HepG2 (cell line): ENCODE data around the gene PEPD. TPM values are rescaled to one million over a fixed set of nuclear protein-coding genes. Genes with fewer than 3 reads are reported as not detected.

Source experiments
- EED ChIP-seq: sonication (generic); formaldehyde crosslinking; IDR thresholded peaks from 2 replicates; pipeline ENCODE4 v1.5.0; 2020; ENCODE audit warnings: mild to moderate bottlenecking, missing genetic modification reagents
- FLYWCH1 ChIP-seq: sonication (generic); formaldehyde crosslinking; IDR thresholded peaks from 2 replicates; pipeline ENCODE4 v1.8.1; 2023; ENCODE audit warnings: mild to moderate bottlenecking, missing genetic modification reagents
- KDM6A ChIP-seq: IDR thresholded peaks from 2 replicates; pipeline ENCODE4 v1.6.1; 2016; ENCODE audit warnings: low read depth
- SRSF1 ChIP-seq: fragments of 200-400 bp; formaldehyde crosslinking; optimal IDR thresholded peaks from 2 replicates; pipeline ENCODE3; 2017; ENCODE audit warnings: mild to moderate bottlenecking, low read depth, low read length, moderate library complexity
- ZMAT3 ChIP-seq: sonication (generic); formaldehyde crosslinking; conservative IDR thresholded peaks from 2 replicates; pipeline ENCODE4 v1.7.0; 2021; ENCODE audit warnings: missing genetic modification reagents
- ZNF264 ChIP-seq: sonication (generic); formaldehyde crosslinking; IDR thresholded peaks from 2 replicates; pipeline ENCODE4 v1.4.0; 2020; ENCODE audit warnings: missing genetic modification reagents
- ZNF816 ChIP-seq: sonication (generic); formaldehyde crosslinking; IDR thresholded peaks from 2 replicates; pipeline ENCODE4 v1.8.0; 2022; ENCODE audit warnings: missing genetic modification reagents, mild to moderate bottlenecking, borderline replicate concordance
- polyA plus RNA-seq, 8 experiments: library from polyadenylated mRNA; depleted of rRNA in 3 of 8; stranded (reverse) in 7 of 8; unstranded in 1 of 8; fragments of >200 nt; fragmentation: Illumina TruSeq in 4 of 8; extraction: Trizol in 4 of 8; gene quantifications; 2 replicates each; pipeline versions ENCODE4 v1.2.1 to v1.2.3, GENCODE V29; 2011 to 2016; ENCODE audit warnings: low read depth in 4 of 8, missing spikeins in 1 of 8, mixed read lengths in 1 of 8; ENCODE audit not compliant: insufficient read depth in 1 of 8
- total RNA-seq, 5 experiments: library from RNA; depleted of rRNA; stranded (reverse); fragments of >200 nt; fragmentation: Illumina TruSeq; extraction: Trizol; gene quantifications; 2 replicates each; pipeline ENCODE4 v1.2.3, GENCODE V29; 2016; ENCODE audit warnings: low read depth in 1 of 5
- TF ChIP-seq, protein P1 (sequence below): fragments of 450-650 bp; IDR thresholded peaks from 2 replicates; pipeline ENCODE4 v1.6.1; 2017
- TF ChIP-seq, protein P2 (sequence below): sonication (generic); formaldehyde crosslinking; IDR thresholded peaks from 2 replicates; pipeline ENCODE4 v1.9.0; 2021; ENCODE audit warnings: missing genetic modification reagents, borderline replicate concordance
- TF ChIP-seq, protein P3 (sequence below): sonication (generic); formaldehyde crosslinking; IDR thresholded peaks from 2 replicates; pipeline ENCODE4 v1.5.0; 2020; ENCODE audit warnings: missing genetic modification reagents
- TF ChIP-seq, protein P4 (sequence below), 2 experiments: sonication (generic) in 1 of 2; formaldehyde crosslinking in 1 of 2; IDR thresholded peaks; 2 replicates each; pipeline versions ENCODE4 v1.4.0 to v1.6.1; 2016 to 2020; ENCODE audit warnings: borderline replicate concordance in 1 of 2, low read depth in 1 of 2, mild to moderate bottlenecking in 1 of 2, missing genetic modification reagents in 1 of 2
- TF ChIP-seq, protein P5 (sequence below): sonication (generic); formaldehyde crosslinking; IDR thresholded peaks from 2 replicates; pipeline ENCODE4 v1.8.0; 2022; ENCODE audit warnings: low read depth, missing genetic modification reagents
- TF ChIP-seq, protein P6 (sequence below): sonication (generic); formaldehyde crosslinking; IDR thresholded peaks from 2 replicates; pipeline ENCODE4 v1.8.1; 2023; ENCODE audit warnings: mild to moderate bottlenecking, moderate library complexity, missing genetic modification reagents
- TF ChIP-seq, protein P7 (sequence below): sonication (generic); formaldehyde crosslinking; IDR thresholded peaks from 2 replicates; pipeline ENCODE4 v1.4.0; 2020; ENCODE audit warnings: mild to moderate bottlenecking, missing genetic modification reagents, borderline replicate concordance

PEPD gene
- total and polyA plus RNA-seq, 2 of the 13 experiments (the other 11 are each of a cell fraction or from before 2014, with no cell fraction given), result 60.7 to 75.1 TPM

DNA sequence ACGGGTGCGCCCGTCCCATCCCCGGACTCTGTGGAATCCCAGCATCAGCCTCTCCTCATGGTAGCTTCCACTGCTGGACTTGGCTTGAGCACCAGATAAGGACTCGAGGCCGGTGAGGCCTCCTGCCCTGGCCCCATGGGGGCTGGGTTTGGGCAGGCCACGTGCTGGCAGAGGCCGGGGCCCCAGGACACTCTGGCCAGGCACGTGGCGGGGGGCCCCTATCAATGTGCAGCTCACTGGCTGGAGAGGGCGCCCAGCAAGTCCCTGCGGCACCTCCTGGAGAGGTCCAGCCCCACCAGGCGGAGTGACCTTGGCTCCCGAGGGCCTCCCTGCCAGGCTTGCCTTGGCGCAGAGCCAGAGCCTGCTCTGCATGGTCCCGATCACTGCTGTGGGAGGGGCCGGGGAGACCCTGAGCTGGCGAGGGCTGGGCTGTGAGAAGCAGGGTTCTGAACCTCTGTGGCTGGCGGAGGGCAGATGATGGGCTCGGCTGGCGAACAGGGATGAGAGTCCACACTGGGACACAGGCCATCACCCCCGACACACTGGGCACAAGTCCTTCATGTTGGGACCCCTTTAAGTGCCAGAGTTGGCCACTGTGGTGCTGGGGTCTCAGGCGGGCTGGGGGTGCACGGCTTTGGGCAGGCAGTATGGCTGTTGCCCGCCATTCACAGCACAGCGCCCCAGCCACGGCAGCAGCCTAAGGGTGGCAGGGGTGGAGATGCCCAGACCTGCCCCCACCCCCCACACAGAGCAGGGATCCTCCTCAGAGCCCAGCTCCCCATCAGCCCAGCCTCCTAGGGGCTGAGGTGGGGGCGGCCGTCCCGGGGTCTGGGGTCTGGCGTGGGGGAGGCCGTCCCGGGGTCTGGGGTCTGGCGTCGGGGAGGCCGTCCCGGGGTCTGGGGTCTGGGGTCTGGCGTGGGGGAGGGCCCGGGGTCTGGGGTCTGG is 129.0 kb downstream of the PEPD start (continued):
- TF ChIP-seq EED (CRISPR knock-in tag) (peak; percentile 98; the same call in 1 of the 2 replicates), ZNF264 (CRISPR knock-in tag) (peak; percentile 99), FLYWCH1 (CRISPR knock-in tag) (peak; percentile 91; the same call in 1 of the 2 replicates), ZMAT3 (CRISPR knock-in tag) (peak; percentile 100), SRSF1 (peak; percentile 21), ZNF816 (peak; percentile 95; the same call in 1 of the 2 replicates), KDM6A (CRISPR knock-in tag) (peak; percentile 81; the same call in 1 of the 2 replicates)
- TF ChIP-seq, protein P1, sequence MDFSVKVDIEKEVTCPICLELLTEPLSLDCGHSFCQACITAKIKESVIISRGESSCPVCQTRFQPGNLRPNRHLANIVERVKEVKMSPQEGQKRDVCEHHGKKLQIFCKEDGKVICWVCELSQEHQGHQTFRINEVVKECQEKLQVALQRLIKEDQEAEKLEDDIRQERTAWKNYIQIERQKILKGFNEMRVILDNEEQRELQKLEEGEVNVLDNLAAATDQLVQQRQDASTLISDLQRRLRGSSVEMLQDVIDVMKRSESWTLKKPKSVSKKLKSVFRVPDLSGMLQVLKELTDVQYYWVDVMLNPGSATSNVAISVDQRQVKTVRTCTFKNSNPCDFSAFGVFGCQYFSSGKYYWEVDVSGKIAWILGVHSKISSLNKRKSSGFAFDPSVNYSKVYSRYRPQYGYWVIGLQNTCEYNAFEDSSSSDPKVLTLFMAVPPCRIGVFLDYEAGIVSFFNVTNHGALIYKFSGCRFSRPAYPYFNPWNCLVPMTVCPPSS, result no peak
- TF ChIP-seq, protein P2, sequence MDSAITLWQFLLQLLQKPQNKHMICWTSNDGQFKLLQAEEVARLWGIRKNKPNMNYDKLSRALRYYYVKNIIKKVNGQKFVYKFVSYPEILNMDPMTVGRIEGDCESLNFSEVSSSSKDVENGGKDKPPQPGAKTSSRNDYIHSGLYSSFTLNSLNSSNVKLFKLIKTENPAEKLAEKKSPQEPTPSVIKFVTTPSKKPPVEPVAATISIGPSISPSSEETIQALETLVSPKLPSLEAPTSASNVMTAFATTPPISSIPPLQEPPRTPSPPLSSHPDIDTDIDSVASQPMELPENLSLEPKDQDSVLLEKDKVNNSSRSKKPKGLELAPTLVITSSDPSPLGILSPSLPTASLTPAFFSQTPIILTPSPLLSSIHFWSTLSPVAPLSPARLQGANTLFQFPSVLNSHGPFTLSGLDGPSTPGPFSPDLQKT (CRISPR knock-in tag), result peak; percentile 93; the same call in 1 of the 2 replicates
- TF ChIP-seq, protein P3, sequence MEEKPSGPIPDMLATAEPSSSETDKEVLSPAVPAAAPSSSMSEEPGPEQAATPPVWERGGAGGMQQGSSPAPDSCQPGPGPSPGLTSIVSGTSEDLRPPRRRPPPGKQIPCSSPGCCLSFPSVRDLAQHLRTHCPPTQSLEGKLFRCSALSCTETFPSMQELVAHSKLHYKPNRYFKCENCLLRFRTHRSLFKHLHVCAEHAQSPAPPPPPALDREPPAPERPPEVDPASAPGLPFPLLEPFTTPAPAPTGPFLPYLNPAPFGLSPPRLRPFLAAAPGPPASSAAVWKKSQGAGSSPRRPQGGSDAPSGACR (CRISPR knock-in tag), result peak; percentile 99
- TF ChIP-seq, protein P4, sequence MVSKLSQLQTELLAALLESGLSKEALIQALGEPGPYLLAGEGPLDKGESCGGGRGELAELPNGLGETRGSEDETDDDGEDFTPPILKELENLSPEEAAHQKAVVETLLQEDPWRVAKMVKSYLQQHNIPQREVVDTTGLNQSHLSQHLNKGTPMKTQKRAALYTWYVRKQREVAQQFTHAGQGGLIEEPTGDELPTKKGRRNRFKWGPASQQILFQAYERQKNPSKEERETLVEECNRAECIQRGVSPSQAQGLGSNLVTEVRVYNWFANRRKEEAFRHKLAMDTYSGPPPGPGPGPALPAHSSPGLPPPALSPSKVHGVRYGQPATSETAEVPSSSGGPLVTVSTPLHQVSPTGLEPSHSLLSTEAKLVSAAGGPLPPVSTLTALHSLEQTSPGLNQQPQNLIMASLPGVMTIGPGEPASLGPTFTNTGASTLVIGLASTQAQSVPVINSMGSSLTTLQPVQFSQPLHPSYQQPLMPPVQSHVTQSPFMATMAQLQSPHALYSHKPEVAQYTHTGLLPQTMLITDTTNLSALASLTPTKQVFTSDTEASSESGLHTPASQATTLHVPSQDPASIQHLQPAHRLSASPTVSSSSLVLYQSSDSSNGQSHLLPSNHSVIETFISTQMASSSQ (IDR thresholded peaks at IDR 0.05; ENCODE audit: low read depth), result no peak; the same call in 1 of the 2 replicates
- TF ChIP-seq, protein P4 (CRISPR knock-in tag; IDR thresholded peaks at IDR 0.05; ENCODE audit: borderline replicate concordance), result peak; percentile 93
- TF ChIP-seq, protein P5, sequence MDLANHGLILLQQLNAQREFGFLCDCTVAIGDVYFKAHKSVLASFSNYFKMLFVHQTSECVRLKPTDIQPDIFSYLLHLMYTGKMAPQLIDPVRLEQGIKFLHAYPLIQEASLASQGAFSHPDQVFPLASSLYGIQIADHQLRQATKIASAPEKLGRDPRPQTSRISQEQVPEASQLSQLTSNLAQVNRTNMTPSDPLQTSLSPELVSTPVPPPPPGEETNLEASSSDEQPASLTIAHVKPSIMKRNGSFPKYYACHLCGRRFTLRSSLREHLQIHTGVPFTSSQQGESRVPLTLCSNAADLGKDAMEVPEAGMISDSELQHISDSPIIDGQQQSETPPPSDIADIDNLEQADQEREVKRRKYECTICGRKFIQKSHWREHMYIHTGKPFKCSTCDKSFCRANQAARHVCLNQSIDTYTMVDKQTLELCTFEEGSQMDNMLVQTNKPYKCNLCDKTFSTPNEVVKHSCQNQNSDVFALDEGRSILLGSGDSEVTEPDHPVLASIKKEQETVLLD, result peak; percentile 67
- TF ChIP-seq, protein P6, sequence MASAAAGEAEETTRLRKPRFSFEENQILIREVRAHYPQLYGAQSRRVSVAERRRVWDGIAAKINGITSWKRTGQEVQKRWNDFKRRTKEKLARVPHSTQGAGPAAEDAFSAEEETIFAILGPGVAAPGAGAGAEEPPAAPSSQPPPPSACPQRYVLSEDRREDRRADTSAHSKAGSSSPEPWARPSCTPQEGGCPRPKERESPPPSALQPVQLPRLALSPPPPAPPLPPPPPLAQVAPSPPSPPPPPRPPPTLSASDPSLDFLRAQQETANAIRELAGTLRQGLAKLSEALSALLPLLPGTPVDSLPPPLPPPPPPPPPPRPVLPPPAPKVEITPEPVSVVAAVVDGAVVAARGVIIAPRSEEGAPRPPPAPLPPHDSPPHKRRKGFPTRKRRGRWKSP, result peak; percentile 99
- TF ChIP-seq, protein P7, sequence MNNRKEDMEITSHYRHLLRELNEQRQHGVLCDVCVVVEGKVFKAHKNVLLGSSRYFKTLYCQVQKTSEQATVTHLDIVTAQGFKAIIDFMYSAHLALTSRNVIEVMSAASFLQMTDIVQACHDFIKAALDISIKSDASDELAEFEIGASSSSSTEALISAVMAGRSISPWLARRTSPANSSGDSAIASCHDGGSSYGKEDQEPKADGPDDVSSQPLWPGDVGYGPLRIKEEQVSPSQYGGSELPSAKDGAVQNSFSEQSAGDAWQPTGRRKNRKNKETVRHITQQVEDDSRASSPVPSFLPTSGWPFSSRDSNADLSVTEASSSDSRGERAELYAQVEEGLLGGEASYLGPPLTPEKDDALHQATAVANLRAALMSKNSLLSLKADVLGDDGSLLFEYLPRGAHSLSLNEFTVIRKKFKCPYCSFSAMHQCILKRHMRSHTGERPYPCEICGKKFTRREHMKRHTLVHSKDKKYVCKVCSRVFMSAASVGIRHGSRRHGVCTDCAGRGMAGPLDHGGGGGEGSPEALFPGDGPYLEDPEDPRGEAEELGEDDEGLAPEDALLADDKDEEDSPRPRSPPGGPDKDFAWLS (CRISPR knock-in tag), result no peak
